ENCODE measurements around the gene LRIG1.

DNA sequence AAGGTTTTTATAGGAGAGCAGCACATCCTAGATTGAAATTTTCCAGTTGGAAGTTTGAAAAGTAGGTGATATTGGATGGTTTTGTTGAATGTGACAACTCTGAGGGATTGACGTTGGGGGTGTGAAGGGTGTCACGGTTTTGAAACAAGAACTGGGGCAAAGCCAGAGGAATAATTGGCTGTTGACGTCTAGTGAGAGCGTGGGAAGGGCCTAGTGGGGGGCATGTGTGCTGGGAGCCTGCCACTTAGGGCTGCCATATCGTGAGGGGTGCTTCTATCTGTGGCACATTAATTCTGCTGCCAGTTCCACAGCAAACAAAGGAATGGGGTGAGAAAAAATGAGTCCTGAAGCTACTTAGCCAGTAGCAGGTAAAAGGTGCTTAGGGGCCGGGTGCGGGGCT lies 129.4 kb downstream of the LRIG1 start:
- TF ChIP-seq, protein P1, sequence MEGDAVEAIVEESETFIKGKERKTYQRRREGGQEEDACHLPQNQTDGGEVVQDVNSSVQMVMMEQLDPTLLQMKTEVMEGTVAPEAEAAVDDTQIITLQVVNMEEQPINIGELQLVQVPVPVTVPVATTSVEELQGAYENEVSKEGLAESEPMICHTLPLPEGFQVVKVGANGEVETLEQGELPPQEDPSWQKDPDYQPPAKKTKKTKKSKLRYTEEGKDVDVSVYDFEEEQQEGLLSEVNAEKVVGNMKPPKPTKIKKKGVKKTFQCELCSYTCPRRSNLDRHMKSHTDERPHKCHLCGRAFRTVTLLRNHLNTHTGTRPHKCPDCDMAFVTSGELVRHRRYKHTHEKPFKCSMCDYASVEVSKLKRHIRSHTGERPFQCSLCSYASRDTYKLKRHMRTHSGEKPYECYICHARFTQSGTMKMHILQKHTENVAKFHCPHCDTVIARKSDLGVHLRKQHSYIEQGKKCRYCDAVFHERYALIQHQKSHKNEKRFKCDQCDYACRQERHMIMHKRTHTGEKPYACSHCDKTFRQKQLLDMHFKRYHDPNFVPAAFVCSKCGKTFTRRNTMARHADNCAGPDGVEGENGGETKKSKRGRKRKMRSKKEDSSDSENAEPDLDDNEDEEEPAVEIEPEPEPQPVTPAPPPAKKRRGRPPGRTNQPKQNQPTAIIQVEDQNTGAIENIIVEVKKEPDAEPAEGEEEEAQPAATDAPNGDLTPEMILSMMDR (conservative IDR thresholded peaks at IDR 0.05 in 1 of 2, IDR thresholded peaks at IDR 0.05 in 1 of 2; ENCODE audit: low read depth in 1 of 2, low read length in 2 of 2) = no peak
- TF ChIP-seq EZH2 (IDR thresholded peaks at IDR 0.05; ENCODE audit: low read length, missing control alignments) = no peak
